K562 (cell line): ENCODE data around the gene ACY1. TPM values are rescaled to one million over a fixed set of nuclear protein-coding genes. Genes with fewer than 3 reads are reported as not detected.
"Not testable (repeated sequence)": the region's sequence is repeated elsewhere in the genome, so short reads cannot be mapped to it uniquely, and the experiment has no call there.

Source experiments
- ATAC-seq: fragments of 200-7000 bp; cut with Tn5 transposase; 3 replicates; pipeline ENCODE4 v1.9.1; 2020; ENCODE audit warnings: moderate library complexity
- BruUV-seq: library from RNA; stranded (reverse); fragments of 400-500 nt; replicated peaks from 2 replicates; lab custom pipeline; 2021; lab: Mats Ljungman, UMichigan
- CTCF ChIA-PET: fragments of 300-600 bp; formaldehyde crosslinking; extraction: SDS; loops from one replicate; lab custom pipeline; 2021; ENCODE audit warnings: low intra/inter-chr PET ratio; lab: Yijun Ruan, JAX
- POLR2A ChIA-PET: fragments of 300-600, 350-650 bp; sonication (Branson Sonifier 250); formaldehyde crosslinking; extraction: SDS; loops from one replicate; lab custom pipeline; 2021; ENCODE audit warnings: antibody characterized with exemption, inconsistent platforms; lab: Yijun Ruan, JAX
- DNase-seq, 4 experiments: peaks; one replicate each; pipeline versions ENCODE4 v3.0.0 to v3.0.0-alpha.2; 2011 to 2018; ENCODE audit warnings: low spot score in 3 of 4, mixed read lengths in 3 of 4; ENCODE audit errors: extremely low read depth in 1 of 4
- FAIRE-seq: peaks from 2 replicates; lab custom pipeline; 2011; peaks lifted over from hg19 to GRCh38; lab: Jason Lieb, UNC
- H2AFZ ChIP-seq: 2 replicates; pipeline ENCODE4 v1.6.0; 2011; ENCODE audit warnings: low read depth, low read length, control low read depth, inconsistent platforms
- H3K27ac ChIP-seq: fragments of 200-600 bp; 3 replicates; pipeline ENCODE4 v1.8.0; 2011; ENCODE audit warnings: low read depth, mild to moderate bottlenecking, control low read depth, inconsistent platforms, low read length, moderate library complexity, mixed read lengths; ENCODE audit errors: extremely low read depth
- H3K27me3 ChIP-seq, 2 experiments: fragments of 300-600 bp in 1 of 2; 2 replicates in 1 of 2; 3 replicates in 1 of 2; pipeline versions ENCODE4 v1.6.0 to v1.8.0; 2011; ENCODE audit warnings: inconsistent platforms in 2 of 2, low read length in 2 of 2, mild to moderate bottlenecking in 1 of 2, mixed read lengths in 1 of 2, moderate library complexity in 1 of 2; ENCODE audit not compliant: control insufficient read depth in 2 of 2, insufficient read depth in 2 of 2
- H3K36me3 ChIP-seq: fragments of 300-600 bp; 3 replicates; pipeline ENCODE4 v1.8.0; 2011; ENCODE audit warnings: mild to moderate bottlenecking, low read length, inconsistent platforms; ENCODE audit not compliant: control insufficient read depth, insufficient read depth
- H3K4me1 ChIP-seq, 2 experiments: fragments of 200-600 bp in 1 of 2; replicated peaks in 1 of 2; 2 replicates in 1 of 2; 3 replicates in 1 of 2; pipeline versions ENCODE4 v1.5.1 to v1.8.0; 2011; ENCODE audit warnings: inconsistent platforms in 2 of 2, low read length in 2 of 2, mild to moderate bottlenecking in 1 of 2, mixed read lengths in 1 of 2, moderate library complexity in 1 of 2; ENCODE audit not compliant: control insufficient read depth in 2 of 2, insufficient read depth in 2 of 2
- H3K4me2 ChIP-seq: 2 replicates; pipeline ENCODE4 v1.6.1; 2011; ENCODE audit warnings: low read length, control low read depth, inconsistent platforms, mixed read lengths; ENCODE audit not compliant: insufficient read depth
- H3K4me3 ChIP-seq: fragments of 200-600 bp; sonication (generic), shearing (Covaris generic); 2 replicates; pipeline ENCODE4 v1.5.1; 2016; ENCODE audit warnings: control low read depth, inconsistent platforms
- H3K79me2 ChIP-seq: fragments of 200-600 bp; 3 replicates; pipeline ENCODE4 v1.8.0; 2011; ENCODE audit warnings: low read length, inconsistent platforms; ENCODE audit not compliant: control insufficient read depth, insufficient read depth
- H3K9ac ChIP-seq, 2 experiments: 2 replicates each; pipeline versions ENCODE4 v1.6.0 to v1.6.1; 2011; ENCODE audit warnings: low read depth in 2 of 2, low read length in 2 of 2, control low read depth in 1 of 2, inconsistent platforms in 1 of 2, mild to moderate bottlenecking in 1 of 2, mixed read lengths in 1 of 2; ENCODE audit not compliant: insufficient read depth in 1 of 2
- H3K9me1 ChIP-seq: one replicate; pipeline ENCODE4 v1.6.0; 2011; ENCODE audit warnings: inconsistent platforms, mild to moderate bottlenecking, low read length, moderate library complexity; ENCODE audit not compliant: control insufficient read depth, insufficient read depth
- H3K9me3 ChIP-seq: replicated peaks from 2 replicates; pipeline ENCODE4 v1.5.1; 2011; ENCODE audit warnings: low read depth, low read length, inconsistent platforms; ENCODE audit not compliant: control insufficient read depth, insufficient read depth
- H4K20me1 ChIP-seq: replicated peaks from 2 replicates; pipeline ENCODE4 v1.6.1; 2011; ENCODE audit warnings: low read length, inconsistent platforms, mixed read lengths; ENCODE audit not compliant: control insufficient read depth, insufficient read depth
- PHF21A ChIP-seq: fragments of 450-650 bp; IDR thresholded peaks from 2 replicates; pipeline ENCODE4 v1.6.1; 2017; ENCODE audit warnings: low read depth, borderline replicate concordance
- WGBS: fragments of 100-300 bp; shearing (Covaris generic); methylation state at CpG from one replicate; pipeline ENCODE4 v1.1.6; 2016; ENCODE audit warnings: low coverage, mixed read lengths; ENCODE audit not compliant: insufficient coverage; ENCODE audit errors: missing lambda C conversion rate; 5-methylcytosine and 5-hydroxymethylcytosine counted together
- in situ Hi-C: fragments of 300-500 bp; cut with MboI; formaldehyde crosslinking; loops from 4 replicates; pipeline ENCODE4 v1.15.0; 2018; ENCODE audit warnings: inconsistent platforms, mixed read lengths
- intact Hi-C: fragments of 100-400 bp; cut with micrococcal nuclease; formaldehyde crosslinking; loops from 2 replicates; pipeline ENCODE4 v1.14.2; 2022
- polyA plus RNA-seq, 8 experiments: library from polyadenylated mRNA; depleted of rRNA in 4 of 8; stranded (reverse) in 5 of 8; unstranded in 3 of 8; fragments of >200 nt; fragmentation: Nextera tagmentation in 2 of 8; fragmentation: Illumina TruSeq in 1 of 8; extraction: Ambion mirVana in 2 of 8; extraction: Trizol in 1 of 8; gene quantifications; 2 replicates each; pipeline versions ENCODE4 v1.2.1 to v1.2.3, GENCODE V29; 2011 to 2014; ENCODE audit warnings: inconsistent platforms in 1 of 8, missing spikeins in 1 of 8
- total RNA-seq, 7 experiments: library from RNA; depleted of rRNA in 6 of 7; stranded (reverse); fragments of >200 nt in 6 of 7; fragmentation: Illumina TruSeq in 2 of 7; extraction: Trizol in 2 of 7; gene quantifications; 2 replicates each; pipeline versions ENCODE4 v1.2.1 to v1.2.3, GENCODE V29; 2011 to 2021; ENCODE audit warnings: low replicate concordance in 1 of 7

ACY1 gene
- total and polyA plus RNA-seq, 9 of the 15 experiments (the other 6 are each of a cell fraction or from before 2014, with no cell fraction given): 70.7 to 195 (median 123) TPM

DNA sequence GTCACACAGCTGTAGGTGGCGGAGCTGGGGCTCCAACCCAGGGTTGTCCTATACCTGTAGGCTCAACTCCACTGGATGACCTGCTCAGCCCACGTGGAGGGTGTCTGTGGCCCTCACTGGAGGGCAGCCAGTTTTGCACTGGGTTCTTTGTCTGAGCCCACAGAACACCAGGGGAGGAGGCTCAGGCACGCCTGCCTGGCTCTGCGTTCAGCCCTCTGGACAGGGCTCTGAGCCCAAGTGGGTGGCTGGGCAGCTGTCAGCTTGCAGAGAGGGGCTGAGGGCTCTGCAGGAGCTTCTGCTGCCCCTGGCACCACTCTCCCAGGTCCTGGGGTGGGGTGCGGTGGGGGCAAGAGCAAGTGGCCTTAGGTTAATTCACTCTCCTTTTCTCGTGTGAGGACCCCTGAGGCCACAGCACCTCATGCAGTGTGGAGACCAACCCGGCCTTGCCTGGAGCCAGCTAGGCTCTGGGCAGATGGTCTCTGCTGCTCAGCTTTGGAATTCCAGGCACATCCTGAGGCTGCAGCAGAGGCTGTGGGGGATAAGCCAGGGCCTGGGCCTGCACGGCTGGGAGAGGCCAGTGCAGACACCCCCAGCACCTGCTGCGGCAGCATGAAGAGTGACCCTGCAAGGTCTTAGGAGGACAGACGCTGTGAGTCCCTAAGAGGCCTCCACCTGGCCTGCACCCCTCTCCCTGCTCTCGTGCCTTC lies 49.5 kb downstream of the ACY1 start:
- in situ Hi-C loops: no loop called here
- peaks cover 14 to 27% of the 10 kb centered on the region in 2 experiments for H3K4me1 ChIP-seq
- no peaks in the 10 kb centered on the region; the same call in 1 of the 2 replicates for H4K20me1 ChIP-seq
- H3K4me3 ChIP-seq: no peak overlapping the region
- BruUV-seq: no TSS peak
- TF ChIP-seq PHF21A: no peak
- H2AFZ ChIP-seq: no peak overlapping the region
- peak overlapping the region in 1 of 2 experiments; percentile 26; a peak in 1 of 4 replicates for H3K9ac ChIP-seq
- CTCF ChIA-PET: interaction anchor here (0.6 kb wide), 1 partner anchor 18 kb away, joined by 3 read pairs; no protein-coding TSS in a partner anchor
- H3K79me2 ChIP-seq: no peaks in the 10 kb centered on the region
- H3K27ac ChIP-seq: no peak overlapping the region
- no peaks in the 10 kb centered on the region for H3K36me3 ChIP-seq
- WGBS: 43% methylated on average over 9 of the region's 11 CpGs
- no peak overlapping the region for H3K4me2 ChIP-seq
- ATAC-seq: no peak
- intact Hi-C loops: no loop called here
- DNase-seq: no peak
- no peaks in the 10 kb centered on the region for H3K9me3 ChIP-seq
- POLR2A ChIA-PET: no interaction called here
- FAIRE-seq: no peak
- H3K9me1 ChIP-seq: no peaks in the 10 kb centered on the region
- no peaks in the 10 kb centered on the region; a peak in 1 of 5 replicates for H3K27me3 ChIP-seq

DNA sequence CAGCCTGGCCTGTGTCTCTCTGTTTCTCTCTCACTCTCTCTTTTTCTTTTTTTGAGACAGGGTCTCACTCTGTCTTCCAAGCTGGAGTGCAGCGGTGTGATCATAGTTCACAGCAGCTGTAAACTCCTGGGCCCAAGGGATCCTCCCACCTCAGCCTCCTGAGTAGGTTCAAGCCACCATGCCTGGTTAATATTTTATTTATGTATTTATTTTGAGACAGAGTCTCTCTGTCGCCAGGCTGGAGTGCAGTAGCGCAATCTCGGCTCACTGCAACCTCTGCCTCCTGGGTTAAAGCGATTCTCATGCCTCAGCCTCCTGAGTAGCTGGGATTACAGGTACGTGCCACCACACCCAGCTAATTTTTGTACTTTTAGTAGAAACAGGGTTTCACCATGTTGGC lies 50.4 kb downstream of the ACY1 start:
- H3K27me3 ChIP-seq, DNase-seq, H4K20me1 ChIP-seq, H3K27ac ChIP-seq, H3K9ac ChIP-seq, H2AFZ ChIP-seq, H3K79me2 ChIP-seq, ATAC-seq, H3K4me2 ChIP-seq, FAIRE-seq, intact Hi-C loops, H3K9me3 ChIP-seq, H3K36me3 ChIP-seq, CTCF ChIA-PET, BruUV-seq, in situ Hi-C loops, H3K9me1 ChIP-seq, H3K4me3 ChIP-seq: not testable (repeated sequence)
- WGBS: 24% methylated on average over 6 of the region's 6 CpGs
- peaks cover 11 to 24% of the 10 kb centered on the region in 2 experiments for H3K4me1 ChIP-seq
- POLR2A ChIA-PET: interaction anchor here (0.6 kb wide), 1 partner anchor 19 kb away, joined by 4 read pairs; no protein-coding TSS in a partner anchor
